ENCODE data around the gene KIF21B.

KIF21B gene

DNA sequence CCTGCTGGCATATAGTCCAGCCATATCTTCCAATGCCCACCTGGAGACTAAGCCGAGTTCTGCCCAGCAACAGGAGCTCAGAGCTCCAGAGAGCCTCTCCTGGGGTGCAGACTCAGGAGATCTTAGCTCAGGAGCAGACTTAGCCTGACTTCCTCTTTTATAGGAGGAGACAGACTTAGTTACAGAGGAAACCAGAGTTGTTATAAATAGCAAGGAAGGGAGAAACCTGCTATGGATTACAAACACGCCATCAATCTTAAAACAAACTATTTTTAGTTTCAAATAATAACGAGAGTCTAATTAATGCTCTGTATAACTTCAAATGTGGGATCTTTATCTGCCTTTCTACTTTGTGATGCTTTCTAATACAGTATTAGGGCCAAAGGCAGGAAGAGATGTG is 3.3 kb upstream of the KIF21B start:
- Histone ChIP-seq H3K9me3 (ENCODE audit: severe bottlenecking) (no peaks in the 10 kb centered on the region), H3K36me3 (peaks cover 24% of the 10 kb centered on the region), H3K27ac (peak overlapping the region; percentile 89), H3K4me3 (ENCODE audit: low read depth, low read length) (peak overlapping the region; percentile 58; the same call in 1 of the 2 replicates), H3K27me3 (ENCODE audit: insufficient read depth, low read depth, severe bottlenecking) (no peaks in the 10 kb centered on the region)
- no peak for TF ChIP-seq CTCF (IDR thresholded peaks at IDR 0.05; ENCODE audit: low read depth, low read length)
- peak; percentile 90 for DNase-seq

GRCh38 chr1:201026234-201026633 is 2.7 kb upstream of the KIF21B start:
- no peaks in the 10 kb centered on the region for H3K9me3 ChIP-seq (ENCODE audit: severe bottlenecking)
- no peak for TF ChIP-seq CTCF (IDR thresholded peaks at IDR 0.05; ENCODE audit: low read depth, low read length)
- DNase-seq, result peak; percentile 98
- H3K36me3 ChIP-seq, result peaks cover 24% of the 10 kb centered on the region
- no peaks in the 10 kb centered on the region for H3K27me3 ChIP-seq (ENCODE audit: insufficient read depth, low read depth, severe bottlenecking)
- H3K27ac ChIP-seq, result peak overlapping the region; percentile 89
- peak overlapping the region; percentile 58 for H3K4me3 ChIP-seq (ENCODE audit: low read depth, low read length)

GRCh38 chr1:201025571-201026002 is 2.1 kb upstream of the KIF21B start:
- TF ChIP-seq CTCF (IDR thresholded peaks at IDR 0.05; ENCODE audit: low read depth, low read length), result peak; percentile 95
- Histone ChIP-seq H3K9me3 (ENCODE audit: severe bottlenecking) (no peaks in the 10 kb centered on the region), H3K27ac (peak overlapping the region; percentile 89), H3K27me3 (ENCODE audit: insufficient read depth, low read depth, severe bottlenecking) (no peaks in the 10 kb centered on the region), H3K36me3 (peaks cover 26% of the 10 kb centered on the region), H3K4me3 (ENCODE audit: low read depth, low read length) (peak overlapping the region; percentile 58)
- peak; percentile 95 for DNase-seq

DNA sequence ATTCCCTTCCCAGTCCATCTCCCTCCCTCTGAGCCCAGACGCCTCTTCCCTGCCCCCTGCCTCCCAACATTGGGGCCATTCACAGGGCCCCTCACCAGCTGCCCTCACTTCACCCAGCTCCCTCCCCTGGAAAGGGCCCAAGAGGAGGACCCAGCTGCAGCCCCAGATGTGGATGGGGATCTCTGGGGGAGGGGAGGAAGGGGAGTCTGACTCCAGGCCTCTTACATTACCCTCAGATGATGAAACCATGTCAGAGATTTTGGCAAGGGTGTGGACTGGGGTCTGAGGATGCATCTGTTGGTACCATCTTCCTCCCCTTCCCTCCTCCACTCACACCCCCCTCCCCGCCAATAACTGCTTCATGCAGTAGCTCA is 1.1 kb upstream of the KIF21B start:
- Histone ChIP-seq H3K36me3 (peaks cover 27% of the 10 kb centered on the region), H3K4me3 (ENCODE audit: low read depth, low read length) (peak overlapping the region; percentile 58), H3K27ac (peak overlapping the region; percentile 89), H3K9me3 (ENCODE audit: severe bottlenecking) (no peaks in the 10 kb centered on the region), H3K27me3 (ENCODE audit: insufficient read depth, low read depth, severe bottlenecking) (no peaks in the 10 kb centered on the region)
- DNase-seq, result peak; percentile 41
- no peak for TF ChIP-seq CTCF (IDR thresholded peaks at IDR 0.05; ENCODE audit: low read depth, low read length)

DNA sequence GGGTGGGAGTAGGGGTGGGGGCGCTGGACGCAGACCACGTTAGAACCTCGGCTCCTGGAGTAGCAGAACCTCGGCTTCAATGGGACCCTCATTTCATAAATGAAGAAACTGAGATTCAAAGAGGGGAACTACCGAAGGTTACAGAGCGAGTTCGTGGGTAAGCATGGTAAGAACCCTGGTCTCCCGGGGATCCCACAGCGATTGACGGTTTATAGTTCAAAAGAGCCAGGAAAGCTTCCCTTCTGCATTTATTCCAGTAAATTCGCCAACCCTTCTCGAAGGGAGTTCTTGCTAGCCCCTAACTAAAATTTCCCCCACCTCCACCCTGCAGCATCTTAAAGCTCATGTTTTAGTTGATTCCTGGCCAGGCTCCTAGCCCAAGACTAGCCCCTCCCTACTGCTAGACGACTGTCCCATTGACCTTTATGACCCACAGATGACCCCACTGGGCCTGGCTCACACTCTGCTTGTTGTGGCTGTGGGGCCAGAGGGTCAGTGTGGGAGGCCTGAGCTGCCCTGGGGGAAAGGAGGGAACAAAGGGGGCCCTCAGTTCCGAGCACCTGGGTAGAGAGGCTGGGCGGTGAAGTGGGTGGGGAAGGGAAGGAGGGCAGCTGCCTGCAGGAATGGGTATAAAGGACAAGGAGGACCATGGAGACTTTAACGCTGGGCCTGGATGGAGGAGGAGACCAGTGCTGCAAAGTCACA is 558 bp upstream of the KIF21B start:
- TF ChIP-seq CTCF (IDR thresholded peaks at IDR 0.05; ENCODE audit: low read depth, low read length), result no peak

More for the DNA sequence above, 558 bp upstream of the KIF21B start:
- Histone ChIP-seq H3K9me3 (ENCODE audit: severe bottlenecking) (no peaks in the 10 kb centered on the region), H3K27ac (peak overlapping the region; percentile 89), H3K27me3 (ENCODE audit: insufficient read depth, low read depth, severe bottlenecking) (no peaks in the 10 kb centered on the region), H3K36me3 (peaks cover 27% of the 10 kb centered on the region), H3K4me3 (ENCODE audit: low read depth, low read length) (peak overlapping the region; percentile 58)
- DNase-seq, result peak; percentile 43
